Thoracic aorta (tissue), 2 donors: ENCODE measurements around the gene KIR2DL4. TPM values are rescaled to one million over a fixed set of nuclear protein-coding genes. Genes with fewer than 3 reads are reported as not detected.
"Not testable (repeated sequence)": the region's sequence is repeated elsewhere in the genome, so short reads cannot be mapped to it uniquely, and the experiment has no call there.

Experiments used
- ATAC-seq: fragments of 150-250 bp; one replicate; pipeline ENCODE4 v1.8.0; 2017; ENCODE audit warnings: low read depth; ENCODE audit not compliant: insufficient number of reproducible peaks, low FRiP score
- DNase-seq: peaks from one replicate; pipeline ENCODE4 v3.0.0-alpha.2; 2020; ENCODE audit warnings: low spot score
- H3K27ac ChIP-seq, 2 donors: fragments of 200-600 bp; sonication (generic); 1 replicate in 1 of 2; 2 replicates in 1 of 2; pipeline ENCODE4 v1.5.1; 2016; ENCODE audit warnings: mild to moderate bottlenecking in 2 of 2, moderate library complexity in 2 of 2
- H3K27me3 ChIP-seq: fragments of 200-600 bp; sonication (generic); replicated peaks from 2 replicates; pipeline ENCODE4 v1.6.0; 2016; ENCODE audit warnings: mild to moderate bottlenecking; ENCODE audit not compliant: insufficient read depth
- H3K36me3 ChIP-seq: fragments of 200-600 bp; sonication (generic); one replicate; pipeline ENCODE4 v1.5.1; 2016
- H3K4me1 ChIP-seq, 2 donors: fragments of 200-600 bp; sonication (generic); 1 replicate in 1 of 2; 2 replicates in 1 of 2; pipeline versions ENCODE4 v1.5.1 to v1.6.0; 2016; ENCODE audit warnings: low read depth in 2 of 2, mild to moderate bottlenecking in 1 of 2; ENCODE audit not compliant: control insufficient read depth in 1 of 2
- H3K4me3 ChIP-seq: fragments of 200-600 bp; sonication (generic); 2 replicates; pipeline ENCODE4 v1.5.1; 2016; ENCODE audit warnings: mild to moderate bottlenecking
- H3K9me3 ChIP-seq: fragments of 200-600 bp; sonication (generic); 2 replicates; pipeline ENCODE4 v1.5.1; 2016
- CTCF ChIP-seq: fragments of 200-600 bp; sonication (generic); IDR thresholded peaks from one replicate; pipeline ENCODE4 v1.5.1; 2019; ENCODE audit warnings: antibody characterized with exemption
- total RNA-seq, 2 donors: library from RNA; depleted of rRNA; stranded (reverse); fragments of >200 nt; gene quantifications; one replicate each; pipeline versions ENCODE4 v1.1.0 to v1.2.3, GENCODE V29; 2016

Gene KIR2DL4
- total RNA-seq, 2 donors from 2014 or later, result 0.54 TPM; not detected in 1

GRCh38 chr19:54775830-54776229 lies 27.6 kb upstream of the KIR2DL4 start:
- not testable (repeated sequence) for H3K27me3 ChIP-seq, H3K9me3 ChIP-seq, H3K4me3 ChIP-seq, DNase-seq, H3K4me1 ChIP-seq, H3K36me3 ChIP-seq, H3K27ac ChIP-seq, ATAC-seq

GRCh38 chr19:54777851-54778250 lies 25.6 kb upstream of the KIR2DL4 start:
- H3K4me1 ChIP-seq, DNase-seq, H3K27me3 ChIP-seq, H3K9me3 ChIP-seq, H3K4me3 ChIP-seq, H3K36me3 ChIP-seq, ATAC-seq, H3K27ac ChIP-seq: not testable (repeated sequence)

GRCh38 chr19:54778896-54779295 lies 24.5 kb upstream of the KIR2DL4 start:
- not testable (repeated sequence) for H3K36me3 ChIP-seq, DNase-seq, H3K9me3 ChIP-seq, H3K4me3 ChIP-seq, ATAC-seq, H3K27ac ChIP-seq, H3K4me1 ChIP-seq, H3K27me3 ChIP-seq

DNA sequence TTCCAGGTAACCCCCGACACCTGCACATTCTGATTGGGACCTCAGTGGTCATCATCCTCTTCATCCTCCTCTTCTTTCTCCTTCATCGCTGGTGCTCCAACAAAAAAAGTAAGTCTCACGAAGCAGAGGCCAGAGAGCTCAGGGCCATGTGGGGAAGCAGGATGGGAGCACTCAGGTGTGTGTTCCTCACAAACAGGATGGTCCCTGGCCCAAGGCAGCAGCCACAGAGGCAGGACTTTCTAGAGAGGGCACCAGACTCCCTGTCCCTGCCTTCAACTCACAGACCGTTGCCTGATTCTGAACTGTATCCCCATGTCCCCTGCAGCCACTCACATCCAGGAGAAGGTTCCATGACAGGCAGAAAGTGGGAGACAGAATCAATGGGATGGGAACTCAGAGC lies 20.5 kb upstream of the KIR2DL4 start:
- ATAC-seq, result not testable (repeated sequence)

DNA sequence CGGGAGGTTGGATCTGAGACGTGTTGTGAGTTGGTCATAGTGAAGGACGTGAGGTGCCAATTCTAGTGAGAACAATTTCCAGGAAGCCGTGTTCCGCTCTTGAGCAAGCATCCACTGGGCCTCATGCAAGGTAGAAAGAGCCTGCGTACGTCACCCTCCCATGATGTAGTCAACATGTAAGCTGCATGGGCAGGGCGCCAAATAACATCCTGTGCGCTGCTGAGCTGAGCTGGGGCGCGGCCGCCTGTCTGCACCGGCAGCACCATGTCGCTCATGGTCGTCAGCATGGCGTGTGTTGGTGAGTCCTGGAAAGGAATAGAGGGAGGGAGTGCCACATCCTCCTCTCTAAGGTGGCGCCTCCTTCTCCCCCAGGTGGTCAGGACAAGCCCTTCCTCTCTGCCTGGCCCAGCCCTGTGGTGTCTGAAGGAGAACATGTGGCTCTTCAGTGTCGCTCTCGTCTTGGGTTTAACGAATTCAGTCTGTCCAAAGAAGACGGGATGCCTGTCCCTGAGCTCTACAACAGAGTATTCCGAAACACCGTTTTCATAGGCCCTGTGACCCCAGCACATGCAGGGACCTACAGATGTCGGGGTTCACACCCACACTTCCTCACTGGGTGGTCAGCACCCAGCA lies 17.2 kb upstream of the KIR2DL4 start:
- H3K27me3 ChIP-seq, H3K36me3 ChIP-seq, H3K4me3 ChIP-seq, H3K27ac ChIP-seq, H3K9me3 ChIP-seq, ATAC-seq, DNase-seq, H3K4me1 ChIP-seq: not testable (repeated sequence)

More for the DNA sequence above, 20.5 kb upstream of the KIR2DL4 start:
- H3K4me3 ChIP-seq, H3K27me3 ChIP-seq, H3K4me1 ChIP-seq, H3K9me3 ChIP-seq, H3K27ac ChIP-seq, H3K36me3 ChIP-seq, DNase-seq: not testable (repeated sequence)

DNA sequence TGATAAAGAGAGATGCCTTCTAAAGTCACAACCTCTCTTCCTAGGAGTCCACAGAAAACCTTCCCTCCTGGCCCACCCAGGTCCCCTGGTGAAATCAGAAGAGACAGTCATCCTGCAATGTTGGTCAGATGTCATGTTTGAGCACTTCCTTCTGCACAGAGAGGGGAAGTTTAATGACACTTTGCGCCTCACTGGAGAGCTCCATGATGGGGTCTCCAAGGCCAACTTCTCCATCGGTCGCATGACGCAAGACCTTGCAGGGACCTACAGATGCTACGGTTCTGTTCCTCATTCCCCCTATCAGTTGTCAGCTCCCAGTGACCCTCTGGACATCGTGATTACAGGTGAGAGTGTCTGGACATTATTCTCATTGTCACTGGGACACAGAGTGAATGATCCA lies 15.3 kb upstream of the KIR2DL4 start:
- not testable (repeated sequence) for H3K4me3 ChIP-seq, H3K27ac ChIP-seq, H3K9me3 ChIP-seq, DNase-seq, H3K4me1 ChIP-seq, H3K27me3 ChIP-seq, H3K36me3 ChIP-seq, ATAC-seq

GRCh38 chr19:54790711-54791110 lies 12.7 kb upstream of the KIR2DL4 start:
- Histone ChIP-seq H3K4me1 (no peaks in the 10 kb centered on the region), H3K4me3 (no peak overlapping the region), H3K9me3 (no peaks in the 10 kb centered on the region), H3K27me3 (no peaks in the 10 kb centered on the region), H3K27ac (no peak overlapping the region), H3K36me3 (no peaks in the 10 kb centered on the region)
- no peak for ATAC-seq
- no peak for TF ChIP-seq CTCF
- no peak for DNase-seq

GRCh38 chr19:54791476-54791875 lies 11.9 kb upstream of the KIR2DL4 start:
- DNase-seq, result no peak
- Histone ChIP-seq H3K27me3 (no peaks in the 10 kb centered on the region), H3K9me3 (no peaks in the 10 kb centered on the region), H3K36me3 (no peaks in the 10 kb centered on the region), H3K4me1 (no peaks in the 10 kb centered on the region), H3K27ac (no peak overlapping the region), H3K4me3 (no peak overlapping the region)
- ATAC-seq, result no peak
- TF ChIP-seq CTCF, result no peak
